Kidney (tissue), 14 donors: ENCODE data around the gene PRR33. TPM values are rescaled to one million over a fixed set of nuclear protein-coding genes. Genes with fewer than 3 reads are reported as not detected.
"Not testable (repeated sequence)": the region's sequence is repeated elsewhere in the genome, so short reads cannot be mapped to it uniquely, and the experiment has no call there.

Experiments
- DNase-seq, 5 donors: peaks; one replicate each; pipeline ENCODE4 v3.0.0-alpha.2; 2013 to 2020
- FAIRE-seq: peaks from 2 replicates; lab custom pipeline; 2012; peaks lifted over from hg19 to GRCh38; lab: Jason Lieb, UNC
- H3K27ac ChIP-seq, 2 donors: one replicate each; pipeline ENCODE4 v1.7.0; 2013; ENCODE audit warnings: low read depth in 2 of 2, low read length in 2 of 2, inconsistent platforms in 1 of 2
- H3K27me3 ChIP-seq: one replicate; pipeline ENCODE4 v1.7.1; 2013; ENCODE audit warnings: low read length, inconsistent platforms; ENCODE audit not compliant: control insufficient read depth, insufficient read depth
- H3K36me3 ChIP-seq, 3 donors: one replicate each; pipeline versions ENCODE4 v1.7.0 to v1.7.1; 2013; ENCODE audit warnings: low read length in 3 of 3, control low read depth in 1 of 3, inconsistent platforms in 1 of 3; ENCODE audit not compliant: insufficient read depth in 3 of 3, control insufficient read depth in 2 of 3
- H3K4me1 ChIP-seq, 3 donors: one replicate each; pipeline versions ENCODE4 v1.7.0 to v1.7.1; 2013; ENCODE audit warnings: low read length in 3 of 3, inconsistent platforms in 1 of 3, low read depth in 1 of 3; ENCODE audit not compliant: control insufficient read depth in 2 of 3, insufficient read depth in 2 of 3
- H3K4me3 ChIP-seq, 3 donors: one replicate each; pipeline versions ENCODE4 v1.7.0 to v1.8.1; 2013; ENCODE audit warnings: low read length in 3 of 3, control low read depth in 1 of 3, inconsistent platforms in 1 of 3
- H3K9ac ChIP-seq, 3 donors: one replicate each; pipeline versions ENCODE4 v1.7.0 to v1.7.1; 2013; ENCODE audit warnings: low read length in 3 of 3, control low read depth in 1 of 3, inconsistent platforms in 1 of 3
- H3K9me3 ChIP-seq, 3 donors: one replicate each; pipeline versions ENCODE4 v1.7.0 to v1.7.1; 2013; ENCODE audit warnings: low read length in 3 of 3, control low read depth in 1 of 3, inconsistent platforms in 1 of 3; ENCODE audit not compliant: control insufficient read depth in 2 of 3, insufficient read depth in 1 of 3
- intact Hi-C: fragments of 100-400 bp; cut with DNase I; formaldehyde crosslinking; loops from one replicate; pipeline ENCODE4 v1.11.1; 2022
- polyA plus RNA-seq: library from polyadenylated mRNA; stranded (reverse); fragments of 350-450 nt; fragmentation: Illumina TruSeq; extraction: RNeasy Lipid Tissue Mini Kit (QIAGEN cat#74804); gene quantifications from one replicate; pipeline ENCODE4 v1.2.3, GENCODE V29; 2014; ENCODE audit warnings: low read depth, low replicate concordance; ENCODE audit not compliant: insufficient read depth
- total RNA-seq: library from RNA; stranded (reverse); fragmentation: NEBNext Ultra II Directional; extraction: Animal tissue kit (Norgen Biotek cat#: 25700); gene quantifications from one replicate; pipeline ENCODE4 v1.2.1, GENCODE V29; 2021
- TF ChIP-seq, protein P1 (sequence below): IDR thresholded peaks from 3 replicates; pipeline ENCODE4 v1.5.1; 2012; ENCODE audit warnings: mild to moderate bottlenecking, moderate library complexity, borderline replicate concordance; ENCODE audit not compliant: insufficient read depth; ENCODE audit errors: extremely low read depth
- donor health status: control.
- donor health status: control.
- donor health status: control.
- donor health status: control.
- donor health status: control.
- donor health status: DM: yes; HTN: yes; CAD: no.
- donor health status: Normal renal cell carcinoma (clear cell type).

The PRR33 gene
- total and polyA plus RNA-seq, 2 donors from 2014 or later: not detected

DNA sequence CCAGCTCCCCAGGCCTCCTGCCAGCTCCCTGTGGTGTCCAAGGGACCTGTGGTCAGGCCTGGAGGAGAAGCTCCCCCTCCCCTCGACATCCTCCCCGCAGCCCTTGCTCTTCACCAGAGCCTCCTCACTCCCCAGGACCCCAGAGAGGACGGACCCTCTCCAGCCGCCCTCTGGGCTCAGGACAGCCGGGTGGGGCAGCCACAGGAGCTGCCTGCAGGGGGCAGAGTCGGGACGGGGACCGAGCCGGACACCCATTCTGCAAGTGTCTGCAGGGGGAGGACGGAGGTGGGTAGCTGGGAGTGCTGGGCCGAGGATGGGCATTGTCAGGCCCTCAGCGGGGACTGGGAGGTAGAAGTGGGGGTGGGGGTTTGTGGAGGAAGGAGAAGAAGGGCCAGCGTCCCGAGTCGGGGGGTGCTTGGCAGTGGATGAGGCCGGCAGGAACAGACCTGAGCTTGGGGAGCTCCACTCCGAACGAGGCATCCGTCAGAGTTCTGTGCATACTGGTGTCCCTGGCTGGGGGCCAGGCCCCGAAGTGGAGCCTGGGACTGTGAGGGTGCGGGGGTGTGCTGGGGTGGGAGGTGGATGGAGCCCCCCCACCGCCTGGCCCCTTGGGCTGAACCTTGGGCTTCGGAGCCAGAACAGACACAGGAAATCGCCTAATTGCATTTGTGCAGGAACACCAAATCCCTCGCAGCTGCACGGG lies 15.2 kb downstream of the PRR33 start:
- TF ChIP-seq, protein P1, sequence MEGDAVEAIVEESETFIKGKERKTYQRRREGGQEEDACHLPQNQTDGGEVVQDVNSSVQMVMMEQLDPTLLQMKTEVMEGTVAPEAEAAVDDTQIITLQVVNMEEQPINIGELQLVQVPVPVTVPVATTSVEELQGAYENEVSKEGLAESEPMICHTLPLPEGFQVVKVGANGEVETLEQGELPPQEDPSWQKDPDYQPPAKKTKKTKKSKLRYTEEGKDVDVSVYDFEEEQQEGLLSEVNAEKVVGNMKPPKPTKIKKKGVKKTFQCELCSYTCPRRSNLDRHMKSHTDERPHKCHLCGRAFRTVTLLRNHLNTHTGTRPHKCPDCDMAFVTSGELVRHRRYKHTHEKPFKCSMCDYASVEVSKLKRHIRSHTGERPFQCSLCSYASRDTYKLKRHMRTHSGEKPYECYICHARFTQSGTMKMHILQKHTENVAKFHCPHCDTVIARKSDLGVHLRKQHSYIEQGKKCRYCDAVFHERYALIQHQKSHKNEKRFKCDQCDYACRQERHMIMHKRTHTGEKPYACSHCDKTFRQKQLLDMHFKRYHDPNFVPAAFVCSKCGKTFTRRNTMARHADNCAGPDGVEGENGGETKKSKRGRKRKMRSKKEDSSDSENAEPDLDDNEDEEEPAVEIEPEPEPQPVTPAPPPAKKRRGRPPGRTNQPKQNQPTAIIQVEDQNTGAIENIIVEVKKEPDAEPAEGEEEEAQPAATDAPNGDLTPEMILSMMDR: peak; percentile 20
- Histone ChIP-seq H3K4me1 (no peaks in the 10 kb centered on the region), H3K4me3 (no peak overlapping the region), H3K36me3 (no peaks in the 10 kb centered on the region), H3K27ac (no peak overlapping the region), H3K9ac (no peak overlapping the region), H3K27me3 (no peaks in the 10 kb centered on the region), H3K9me3 (no peaks in the 10 kb centered on the region)
- intact Hi-C loops: no loop called here
- FAIRE-seq (no peak), DNase-seq (peak in 4 of 5 donors; percentile 45 to 81 (median 69))

DNA sequence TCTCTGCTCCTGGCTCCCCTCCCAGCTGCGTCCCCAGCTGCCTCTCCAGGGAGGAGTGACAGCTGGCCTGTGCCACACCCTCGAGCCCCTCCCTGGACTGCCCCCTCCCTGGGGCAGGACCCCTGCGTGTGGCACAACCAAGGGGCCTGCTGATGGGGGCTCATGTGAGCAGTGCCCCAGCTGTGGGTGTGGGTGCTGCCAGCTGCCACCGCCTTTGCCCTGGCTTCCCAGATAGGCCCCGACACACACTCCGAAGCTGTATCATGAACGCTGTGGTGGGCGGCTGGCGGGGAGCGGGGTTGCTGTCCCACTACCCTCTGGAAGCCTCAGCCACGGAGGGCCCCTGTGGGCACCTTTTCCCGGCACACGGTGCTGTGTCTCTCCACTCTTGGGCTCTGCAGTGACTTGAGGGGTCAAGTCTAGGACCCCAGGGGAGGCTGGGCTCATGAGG lies 15.8 kb downstream of the PRR33 start:
- H3K4me1 ChIP-seq, H3K9me3 ChIP-seq, H3K27me3 ChIP-seq, intact Hi-C loops, H3K4me3 ChIP-seq, DNase-seq, H3K36me3 ChIP-seq, H3K27ac ChIP-seq, FAIRE-seq, H3K9ac ChIP-seq: not testable (repeated sequence)

DNA sequence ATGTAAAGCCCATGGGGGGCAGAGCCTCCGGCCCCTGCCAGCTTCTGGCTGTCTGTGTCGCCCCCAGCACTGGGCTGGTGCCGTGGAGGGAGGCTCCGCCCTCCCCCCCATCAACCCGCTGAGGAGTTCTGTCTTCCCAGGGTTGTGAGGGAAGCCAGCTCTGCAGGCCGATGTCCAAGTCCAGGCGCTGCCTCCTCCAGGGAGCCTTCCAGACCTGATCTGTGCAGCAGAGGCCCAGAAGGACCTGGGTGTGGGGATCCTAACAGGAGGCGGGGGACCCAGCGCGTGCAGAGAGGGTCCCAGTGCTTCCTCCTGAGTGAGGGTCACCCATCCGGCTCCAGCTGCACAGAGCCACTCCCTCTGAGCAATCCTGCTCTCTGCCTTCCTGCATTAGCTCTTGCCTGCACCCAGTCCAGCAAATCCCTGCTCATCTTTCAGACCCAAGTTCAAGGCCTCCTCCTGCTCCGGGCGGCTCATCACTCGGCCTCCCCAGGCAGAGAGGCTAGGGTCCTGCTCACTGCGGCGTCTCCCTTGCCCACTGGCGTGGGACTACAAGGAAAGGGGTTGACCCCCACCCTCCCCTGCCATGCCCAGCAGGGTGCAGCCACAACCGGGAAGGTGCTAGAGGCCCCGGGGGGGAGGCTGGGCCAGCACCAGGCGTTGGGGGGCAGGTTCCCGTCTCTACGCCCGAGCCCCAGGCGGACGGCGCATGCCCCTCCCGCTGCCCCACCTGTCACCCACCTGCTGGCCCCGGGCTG lies 16.4 kb downstream of the PRR33 start:
- DNase-seq: peak in 2 of 5 donors; percentile 66 to 78
- TF ChIP-seq, protein P1: no peak
- Histone ChIP-seq H3K9me3 (no peaks in the 10 kb centered on the region), H3K4me1 (no peaks in the 10 kb centered on the region), H3K27ac (no peak overlapping the region), H3K36me3 (no peaks in the 10 kb centered on the region), H3K4me3 (no peak overlapping the region), H3K9ac (no peak overlapping the region), H3K27me3 (no peaks in the 10 kb centered on the region)
- FAIRE-seq: no peak
- intact Hi-C loops: no loop called here

DNA sequence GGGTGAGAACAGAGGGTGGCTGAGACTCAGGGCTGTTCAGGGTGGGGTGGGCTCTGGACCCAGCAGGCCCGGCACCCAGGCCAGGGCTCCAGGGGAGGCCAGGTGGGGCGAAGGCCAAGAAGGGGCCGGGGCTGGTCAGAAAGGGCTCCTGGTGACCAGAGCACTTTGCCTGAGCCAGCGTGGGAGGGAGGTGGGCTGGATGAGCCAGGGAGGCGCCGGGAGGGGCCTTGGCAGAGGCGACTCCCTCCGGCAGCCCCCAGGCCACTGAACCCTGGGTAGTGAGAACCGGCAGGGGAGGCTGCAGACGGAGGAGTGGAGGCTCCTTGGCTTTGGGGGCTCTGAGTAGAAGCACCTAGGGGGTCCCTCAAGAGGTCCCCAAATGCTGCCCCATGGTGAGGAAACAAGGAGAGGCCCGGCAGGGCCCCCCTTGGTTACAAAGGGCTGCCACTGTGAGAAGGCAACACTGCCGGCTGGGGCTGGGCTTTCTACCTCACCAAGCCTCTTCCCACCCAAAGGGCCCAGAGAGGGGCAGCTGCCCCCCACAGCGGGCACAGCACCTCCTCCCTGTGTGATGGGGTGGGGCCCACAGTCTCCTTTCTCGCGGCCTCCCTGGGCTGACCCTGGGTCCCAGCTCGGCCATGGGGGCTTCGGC lies 17.1 kb downstream of the PRR33 start:
- intact Hi-C loops: not testable (repeated sequence)

DNA sequence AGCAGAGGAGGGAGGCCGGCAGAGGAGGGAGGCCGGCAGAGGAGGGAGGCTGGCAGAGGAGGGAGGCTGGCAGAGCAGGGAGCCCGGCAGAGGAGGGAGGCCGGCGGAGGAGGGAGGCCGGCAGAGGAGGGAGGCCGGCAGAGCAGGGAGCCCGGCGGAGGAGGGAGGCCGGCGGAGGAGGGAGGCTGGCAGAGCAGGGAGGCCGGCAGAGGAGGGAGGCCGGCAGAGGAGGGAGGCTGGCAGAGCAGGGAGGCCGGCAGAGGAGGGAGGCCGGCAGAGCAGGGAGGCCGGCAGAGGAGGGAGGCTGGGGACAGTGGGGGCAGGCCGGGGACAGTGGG lies 17.9 kb downstream of the PRR33 start:
- H3K27ac ChIP-seq, H3K27me3 ChIP-seq, FAIRE-seq, H3K4me1 ChIP-seq, intact Hi-C loops, H3K9ac ChIP-seq, H3K9me3 ChIP-seq, H3K36me3 ChIP-seq, H3K4me3 ChIP-seq, DNase-seq: not testable (repeated sequence)

More for the DNA sequence above, 17.1 kb downstream of the PRR33 start:
- FAIRE-seq, H3K4me3 ChIP-seq, H3K9me3 ChIP-seq, H3K36me3 ChIP-seq, H3K27ac ChIP-seq, H3K27me3 ChIP-seq, H3K9ac ChIP-seq, H3K4me1 ChIP-seq: not testable (repeated sequence)
- peak in 1 of 5 donors; percentile 64 for DNase-seq
